Measurements from ENCODE around the gene PAX2. TPM values are rescaled to one million over a fixed set of nuclear protein-coding genes. Genes with fewer than 3 reads are reported as not detected.
A peak's percentile ranks its signal among the peaks of the same experiment; 100 is the strongest.

Gene PAX2
- total RNA-seq, 1 donor from 2014 or later: 5.1 TPM

DNA sequence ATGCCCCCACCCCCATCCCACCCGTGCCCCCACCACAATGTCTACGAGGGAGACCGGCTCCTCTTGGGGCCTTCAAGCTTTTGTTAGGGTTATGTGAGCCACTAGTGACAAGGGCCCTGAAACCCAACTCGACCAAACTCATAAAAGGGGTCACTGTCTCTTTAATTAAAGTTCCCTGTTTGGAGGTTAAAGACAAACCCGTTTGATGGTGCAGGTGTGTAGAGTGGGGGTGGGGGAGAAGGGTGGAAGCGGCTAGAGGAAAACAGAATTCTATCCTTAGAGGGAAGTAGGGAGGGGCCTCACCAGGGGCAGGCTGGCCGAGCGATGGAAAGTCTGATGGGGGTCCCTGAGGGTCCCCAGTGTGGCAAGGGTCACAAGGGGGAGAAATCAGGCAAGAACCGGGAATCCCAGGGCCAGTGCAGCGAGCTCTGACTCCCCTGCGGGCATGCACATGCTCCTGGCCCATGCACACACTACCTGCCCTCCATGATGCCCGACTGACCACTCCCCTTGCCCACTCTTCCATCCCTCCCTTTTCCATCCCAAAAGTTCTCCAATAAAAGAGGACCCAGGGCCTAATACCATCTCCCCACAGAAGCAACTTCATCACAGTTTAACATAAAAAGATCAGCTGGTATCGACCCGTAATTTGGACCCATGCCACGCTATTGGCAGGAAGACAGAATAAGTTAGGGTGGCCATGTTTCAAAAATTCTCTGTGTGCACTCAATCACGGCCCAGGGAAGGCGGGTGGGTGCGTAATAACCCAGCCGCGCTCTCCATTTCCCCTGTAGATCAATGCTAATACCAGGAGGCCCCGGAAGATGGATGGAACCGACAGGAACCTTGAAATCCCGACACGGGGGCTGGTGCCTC is 131.4 kb downstream of the PAX2 start:
- TF ChIP-seq, protein P1, sequence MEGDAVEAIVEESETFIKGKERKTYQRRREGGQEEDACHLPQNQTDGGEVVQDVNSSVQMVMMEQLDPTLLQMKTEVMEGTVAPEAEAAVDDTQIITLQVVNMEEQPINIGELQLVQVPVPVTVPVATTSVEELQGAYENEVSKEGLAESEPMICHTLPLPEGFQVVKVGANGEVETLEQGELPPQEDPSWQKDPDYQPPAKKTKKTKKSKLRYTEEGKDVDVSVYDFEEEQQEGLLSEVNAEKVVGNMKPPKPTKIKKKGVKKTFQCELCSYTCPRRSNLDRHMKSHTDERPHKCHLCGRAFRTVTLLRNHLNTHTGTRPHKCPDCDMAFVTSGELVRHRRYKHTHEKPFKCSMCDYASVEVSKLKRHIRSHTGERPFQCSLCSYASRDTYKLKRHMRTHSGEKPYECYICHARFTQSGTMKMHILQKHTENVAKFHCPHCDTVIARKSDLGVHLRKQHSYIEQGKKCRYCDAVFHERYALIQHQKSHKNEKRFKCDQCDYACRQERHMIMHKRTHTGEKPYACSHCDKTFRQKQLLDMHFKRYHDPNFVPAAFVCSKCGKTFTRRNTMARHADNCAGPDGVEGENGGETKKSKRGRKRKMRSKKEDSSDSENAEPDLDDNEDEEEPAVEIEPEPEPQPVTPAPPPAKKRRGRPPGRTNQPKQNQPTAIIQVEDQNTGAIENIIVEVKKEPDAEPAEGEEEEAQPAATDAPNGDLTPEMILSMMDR (IDR thresholded peaks at IDR 0.05; ENCODE audit: insufficient read depth, low read length, poor library complexity, severe bottlenecking): no peak
- no peak for DNase-seq (ENCODE audit: low read depth)
- Histone ChIP-seq H3K4me3 (ENCODE audit: low read depth, low read length) (no peak overlapping the region), H3K36me3 (ENCODE audit: control insufficient read depth, insufficient read depth, low read length) (no peaks in the 10 kb centered on the region), H3K27me3 (ENCODE audit: control insufficient read depth, insufficient read depth, low read length) (no peaks in the 10 kb centered on the region)

DNA sequence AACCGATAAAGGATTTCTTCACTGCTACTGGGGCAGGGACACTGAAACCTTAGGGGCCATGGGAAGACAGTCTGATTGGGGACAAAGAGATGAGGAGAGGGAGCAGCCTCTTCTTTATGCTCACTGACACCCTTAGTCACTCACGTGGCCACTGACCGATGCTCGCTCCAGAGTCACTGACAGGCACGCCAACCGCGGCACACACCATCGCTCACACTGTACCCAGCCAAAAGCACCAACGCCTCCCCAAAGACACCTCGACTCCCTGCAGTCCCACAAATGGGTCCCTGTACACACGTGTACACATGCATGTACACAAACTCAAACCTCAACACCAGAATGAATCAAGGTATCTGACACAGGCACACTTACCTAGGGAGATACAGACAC is 132.1 kb downstream of the PAX2 start:
- TF ChIP-seq, protein P1 (IDR thresholded peaks at IDR 0.05; ENCODE audit: insufficient read depth, low read length, poor library complexity, severe bottlenecking): no peak
- DNase-seq (ENCODE audit: low read depth): no peak
- Histone ChIP-seq H3K4me3 (ENCODE audit: low read depth, low read length) (no peak overlapping the region), H3K36me3 (ENCODE audit: control insufficient read depth, insufficient read depth, low read length) (no peaks in the 10 kb centered on the region), H3K27me3 (ENCODE audit: control insufficient read depth, insufficient read depth, low read length) (no peaks in the 10 kb centered on the region)

GRCh38 chr10:100878291-100878910 is 133.0 kb downstream of the PAX2 start:
- TF ChIP-seq, protein P1 (IDR thresholded peaks at IDR 0.05; ENCODE audit: insufficient read depth, low read length, poor library complexity, severe bottlenecking): peak; percentile 81
- no peak for DNase-seq (ENCODE audit: low read depth)
- Histone ChIP-seq H3K36me3 (ENCODE audit: control insufficient read depth, insufficient read depth, low read length) (no peaks in the 10 kb centered on the region), H3K27me3 (ENCODE audit: control insufficient read depth, insufficient read depth, low read length) (no peaks in the 10 kb centered on the region), H3K4me3 (ENCODE audit: low read depth, low read length) (no peak overlapping the region)

Other genes starting within 250 kb of the PAX2 start
- 1.6 and 2.6 TPM in 2 replicates for gene SEC31B, start 225.7 kb upstream of the PAX2 start, total RNA-seq
- 148 and 183 TPM in 2 replicates for gene NDUFB8, start 215.7 kb upstream of the PAX2 start, total RNA-seq
- gene HIF1AN, start 209.6 kb upstream of the PAX2 start, total RNA-seq: 11.4 and 11.5 TPM in 2 replicates
- gene SLF2, start 167.4 kb downstream of the PAX2 start, total RNA-seq: 19.7 and 22.2 TPM in 2 replicates
- 4.7 and 7.2 TPM in 2 replicates for gene SEMA4G, start 223.9 kb downstream of the PAX2 start, total RNA-seq
- 84.1 and 92.3 TPM in 2 replicates for gene MRPL43, start 241.9 kb downstream of the PAX2 start, total RNA-seq
- 14.0 and 14.1 TPM in 2 replicates for gene TWNK, start 242.0 kb downstream of the PAX2 start, total RNA-seq

Data from kidney epithelial cell (primary cell).